T-cell (primary cell): ENCODE measurements around the gene NPAS3. TPM values are rescaled to one million over a fixed set of nuclear protein-coding genes. Genes with fewer than 3 reads are reported as not detected.

Experiments
- ATAC-seq, 4 experiments: fragments of 200-7000 bp in 3 of 4; fragments of 150-1000 bp in 1 of 4; cut with Tn5 transposase; replicated peaks in 1 of 4; 1 replicate in 3 of 4; 2 replicates in 1 of 4; pipeline ENCODE4 v1.10.0; 2021; ENCODE audit warnings: moderate library complexity in 3 of 4, mild to moderate bottlenecking in 2 of 4, moderate number of reproducible peaks in 1 of 4
- CTCF ChIA-PET, 2 donors: fragments of 300-600 bp; sonication (Branson Sonifier 250); formaldehyde crosslinking; loops; one replicate each; lab custom pipeline; 2022; ENCODE audit warnings: antibody characterized with exemption in 2 of 2; lab: Charles Lee
- POLR2A ChIA-PET, 2 donors: fragments of 300-600 bp; sonication (Branson Sonifier 250); formaldehyde crosslinking; loops; one replicate each; lab custom pipeline; 2022; ENCODE audit warnings: antibody characterized with exemption in 2 of 2; lab: Charles Lee
- DNase-seq, 35 experiments: peaks; one replicate each; pipeline versions ENCODE4 v3.0.0 to v3.0.0-alpha.2; 2013 to 2023
- H3K27ac ChIP-seq: one replicate; pipeline ENCODE4 v1.5.1; 2013; ENCODE audit warnings: low read length
- H3K27me3 ChIP-seq, 2 experiments: replicated peaks in 1 of 2; 1 replicate in 1 of 2; 2 replicates in 1 of 2; pipeline versions ENCODE4 v1.6.1 to v1.7.0; 2013; ENCODE audit warnings: low read length in 1 of 2, mixed read lengths in 1 of 2; ENCODE audit not compliant: control insufficient read depth in 2 of 2, insufficient read depth in 2 of 2; ENCODE audit errors: extremely low read depth in 1 of 2
- H3K36me3 ChIP-seq, 2 donors: 1 replicate in 1 of 2; 2 replicates in 1 of 2; pipeline versions ENCODE4 v1.6.1 to v1.7.0; 2013; ENCODE audit warnings: low read length in 1 of 2; ENCODE audit not compliant: control insufficient read depth in 2 of 2, insufficient read depth in 1 of 2; ENCODE audit errors: extremely low read depth in 1 of 2
- H3K4me1 ChIP-seq, 2 experiments: 1 replicate in 1 of 2; 2 replicates in 1 of 2; pipeline versions ENCODE4 v1.6.1 to v1.7.0; 2013; ENCODE audit warnings: low read length in 2 of 2, mixed read lengths in 1 of 2; ENCODE audit not compliant: insufficient read depth in 2 of 2, control insufficient read depth in 1 of 2; ENCODE audit errors: extremely low read depth in 1 of 2
- H3K4me3 ChIP-seq, 2 donors: 1 replicate in 1 of 2; 2 replicates in 1 of 2; pipeline versions ENCODE4 v1.5.1 to v1.7.0; 2013; ENCODE audit warnings: mild to moderate bottlenecking in 2 of 2, low read length in 1 of 2, moderate library complexity in 1 of 2; ENCODE audit not compliant: control insufficient read depth in 1 of 2; ENCODE audit errors: extremely low read depth in 1 of 2
- H3K9me3 ChIP-seq: 2 replicates; pipeline ENCODE4 v1.7.0; 2013
- H3K27ac Mint-ChIP-seq, 2 donors: one replicate each; pipeline ENCODE4 v1.8.0; 2020 to 2021; ENCODE audit warnings: mild to moderate bottlenecking in 2 of 2, mixed read lengths in 2 of 2
- H3K27me3 Mint-ChIP-seq, 2 donors: one replicate each; pipeline ENCODE4 v1.8.0; 2021 to 2022; ENCODE audit warnings: mixed read lengths in 2 of 2
- H3K36me3 Mint-ChIP-seq: one replicate; pipeline ENCODE4 v1.8.0; 2021; ENCODE audit warnings: mixed read lengths
- H3K4me1 Mint-ChIP-seq, 3 donors: one replicate each; pipeline ENCODE4 v1.8.0; 2020 to 2022; ENCODE audit warnings: mixed read lengths in 3 of 3, mild to moderate bottlenecking in 1 of 3
- H3K4me3 Mint-ChIP-seq, 3 donors: one replicate each; pipeline ENCODE4 v1.8.0; 2020 to 2022; ENCODE audit warnings: mild to moderate bottlenecking in 3 of 3, mixed read lengths in 3 of 3, moderate library complexity in 3 of 3
- H3K9me3 Mint-ChIP-seq, 3 donors: one replicate each; pipeline ENCODE4 v1.8.0; 2020 to 2022; ENCODE audit warnings: mixed read lengths in 3 of 3
- WGBS: methylation state at CpG from one replicate; pipeline ENCODE4 v1.1.5; 2013; ENCODE audit warnings: missing lambda C conversion rate; ENCODE audit not compliant: insufficient coverage; 5-methylcytosine and 5-hydroxymethylcytosine counted together
- total RNA-seq, 35 experiments: library from RNA in 6 of 35; stranded (reverse) in 6 of 35; fragments of 120-200 nt in 1 of 35; gene quantifications; one replicate each; pipeline versions ENCODE4 v1.2.1 to v1.2.4 and lab custom pipeline; 2013 to 2026

Gene NPAS3
- total RNA-seq, 5 donors from 2014 or later (not counting 1 experiment from before 2014, with no cell fraction given) = 0.10 TPM; not detected in 4

DNA sequence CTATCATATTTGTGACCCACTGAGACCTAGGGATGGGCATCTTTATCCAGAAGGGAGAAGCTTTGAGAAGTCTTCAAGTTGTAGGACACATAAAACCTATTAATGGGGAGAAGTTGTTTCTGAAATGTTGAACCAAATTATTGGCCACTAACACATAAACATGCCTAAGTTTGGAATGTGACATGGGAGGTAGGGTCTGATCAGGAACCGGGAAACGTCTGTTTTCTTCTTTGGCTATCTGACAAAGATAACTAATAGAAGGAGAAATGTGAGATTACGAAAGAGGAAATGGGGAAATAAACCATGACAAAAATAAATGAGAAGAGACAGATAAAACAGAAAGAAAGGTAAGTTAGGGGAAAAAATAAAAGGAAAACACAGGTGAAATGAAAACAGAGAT is 586.9 kb downstream of the NPAS3 start:
- H3K9me3 ChIP-seq = no peaks in the 10 kb centered on the region
- H3K27me3 Mint-ChIP-seq = peaks cover 0 to 4% of the 10 kb centered on the region in 2 donors
- DNase-seq = no peak
- no peaks in the 10 kb centered on the region for H3K4me1 ChIP-seq
- no peak overlapping the region for H3K4me3 ChIP-seq
- no peaks in the 10 kb centered on the region for H3K36me3 Mint-ChIP-seq
- H3K27me3 ChIP-seq = no peaks in the 10 kb centered on the region
- no peak for ATAC-seq
- H3K9me3 Mint-ChIP-seq = peaks cover 0 to 7% (median 0%) of the 10 kb centered on the region in 3 donors
- no peak overlapping the region for H3K27ac Mint-ChIP-seq
- no peaks in the 10 kb centered on the region for H3K36me3 ChIP-seq
- no CpG with 5 or more reads among the region's 3 CpGs for WGBS
- H3K4me1 Mint-ChIP-seq = no peaks in the 10 kb centered on the region
- CTCF ChIA-PET = no interaction called here
- POLR2A ChIA-PET = no interaction called here
- H3K4me3 Mint-ChIP-seq = no peak overlapping the region
- no peak overlapping the region for H3K27ac ChIP-seq

DNA sequence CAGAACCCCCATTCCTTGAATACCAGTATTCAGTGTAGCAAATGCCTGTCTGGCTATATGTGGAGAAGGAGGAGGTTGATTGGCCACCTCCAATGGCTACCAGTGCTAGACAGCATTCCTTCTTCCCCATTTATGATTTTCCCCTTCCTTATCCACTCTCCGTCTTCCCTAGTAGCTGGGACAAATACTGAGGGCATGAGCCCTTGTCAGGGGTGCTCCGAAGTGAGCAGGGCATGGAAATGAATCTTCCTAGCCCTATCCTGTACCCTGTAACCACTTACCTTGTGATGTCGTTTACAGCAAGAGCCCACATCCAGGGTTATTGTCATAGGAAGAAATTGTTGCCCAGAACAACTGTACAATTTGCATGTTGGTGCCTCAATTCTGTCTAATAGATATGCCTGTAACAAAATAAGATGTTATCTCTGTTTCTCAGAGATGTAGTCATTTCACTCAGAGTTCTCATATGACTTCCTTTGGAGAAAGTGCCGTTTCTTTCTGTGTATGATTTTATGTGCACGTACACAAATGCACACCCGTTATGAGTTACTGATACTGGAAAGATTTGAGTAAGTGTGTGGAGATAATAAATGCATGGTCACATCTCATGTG is 588.5 kb downstream of the NPAS3 start:
- no peaks in the 10 kb centered on the region for H3K4me1 ChIP-seq
- H3K27me3 ChIP-seq = no peaks in the 10 kb centered on the region
- H3K4me3 ChIP-seq = no peak overlapping the region
- H3K27ac ChIP-seq = no peak overlapping the region
- Mint-ChIP-seq H3K36me3 (no peaks in the 10 kb centered on the region), H3K27ac (no peak overlapping the region), H3K27me3 (peaks cover 0 to 4% of the 10 kb centered on the region in 2 donors), H3K4me3 (no peak overlapping the region), H3K9me3 (peaks cover 0 to 7% (median 0%) of the 10 kb centered on the region in 3 donors), H3K4me1 (no peaks in the 10 kb centered on the region)
- H3K36me3 ChIP-seq = no peaks in the 10 kb centered on the region
- CTCF ChIA-PET = no interaction called here
- 56% methylated on average over 4 of the region's 6 CpGs for WGBS
- H3K9me3 ChIP-seq = no peaks in the 10 kb centered on the region
- ATAC-seq = no peak
- POLR2A ChIA-PET = no interaction called here
- DNase-seq = no peak

DNA sequence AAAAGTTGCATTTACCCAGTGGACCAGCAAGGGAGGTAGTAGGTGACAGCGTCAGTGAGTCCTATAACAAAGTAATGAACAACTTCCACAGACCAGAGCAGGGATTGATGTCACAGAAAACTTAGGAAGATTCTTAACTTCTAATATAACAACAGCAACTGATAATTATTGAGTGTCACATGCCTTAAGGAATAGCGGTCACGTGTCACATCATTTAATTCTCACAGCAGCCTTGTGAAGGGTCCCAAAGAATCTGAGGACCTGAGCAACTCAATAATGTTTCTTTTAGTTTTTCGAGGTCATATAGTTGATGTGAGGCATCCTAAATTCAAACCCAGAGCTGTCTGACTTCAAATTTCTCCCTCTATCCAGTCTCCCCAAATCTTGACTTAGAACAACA is 590.0 kb downstream of the NPAS3 start:
- no peaks in the 10 kb centered on the region for H3K27me3 Mint-ChIP-seq
- H3K36me3 Mint-ChIP-seq = no peaks in the 10 kb centered on the region
- no peaks in the 10 kb centered on the region for H3K4me1 Mint-ChIP-seq
- Histone ChIP-seq H3K4me1 (no peaks in the 10 kb centered on the region), H3K27me3 (no peaks in the 10 kb centered on the region), H3K9me3 (no peaks in the 10 kb centered on the region), H3K27ac (no peak overlapping the region), H3K4me3 (no peak overlapping the region), H3K36me3 (no peaks in the 10 kb centered on the region)
- peaks cover 0 to 3% (median 0%) of the 10 kb centered on the region in 3 donors for H3K9me3 Mint-ChIP-seq
- CTCF ChIA-PET = no interaction called here
- H3K4me3 Mint-ChIP-seq = no peak overlapping the region
- POLR2A ChIA-PET = no interaction called here
- DNase-seq (no peak), ATAC-seq (no peak)
- no peak overlapping the region for H3K27ac Mint-ChIP-seq
- WGBS = no CpG with 5 or more reads among the region's 4 CpGs

DNA sequence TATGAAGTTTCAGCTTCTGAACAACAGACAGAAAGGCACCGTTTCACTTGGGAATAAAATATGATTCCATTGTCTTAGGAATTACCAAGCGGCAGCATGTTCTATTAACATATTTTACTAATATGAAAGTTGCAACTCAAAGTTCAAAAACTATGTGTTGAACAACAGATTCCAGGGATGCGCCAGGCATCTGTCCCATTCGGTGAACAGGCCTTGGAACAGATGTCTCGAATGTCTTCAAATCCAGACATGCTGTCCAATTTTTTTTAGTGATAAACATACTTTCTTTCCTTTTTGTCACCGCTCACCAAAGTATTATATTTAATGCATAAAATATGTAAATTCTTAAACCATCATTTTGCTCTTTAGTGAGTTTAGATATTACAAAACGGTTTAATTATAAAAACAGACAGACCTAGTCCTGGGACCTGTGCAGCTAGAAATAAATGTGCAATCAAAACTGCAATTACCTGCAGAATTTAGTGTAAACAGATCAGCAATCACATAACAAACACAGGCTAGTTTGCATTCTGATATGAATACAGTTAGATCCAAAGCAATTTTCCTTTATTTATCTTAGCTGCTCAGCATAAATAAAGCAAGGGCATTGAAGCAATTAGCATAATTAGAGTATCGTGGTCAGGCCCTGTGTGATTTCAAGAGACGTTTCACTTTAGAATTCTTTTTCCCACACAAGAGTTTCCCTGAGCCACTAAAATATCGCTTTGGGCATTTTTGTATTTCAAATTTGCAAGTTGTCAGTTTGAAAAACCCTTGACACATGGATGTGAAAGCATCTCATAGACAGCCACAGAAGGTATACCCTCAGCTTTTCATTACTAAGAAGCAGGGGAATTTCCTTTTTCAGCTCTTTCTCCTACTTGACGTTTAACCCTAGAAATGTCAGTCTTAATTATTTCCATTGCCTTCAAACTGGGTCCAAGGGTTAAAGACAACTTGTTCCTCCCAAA is 591.4 kb downstream of the NPAS3 start:
- no peaks in the 10 kb centered on the region for H3K9me3 ChIP-seq
- ChIA-PET CTCF (no interaction called here), POLR2A (no interaction called here)
- no peak overlapping the region for H3K4me3 Mint-ChIP-seq
- H3K9me3 Mint-ChIP-seq = no peaks in the 10 kb centered on the region
- H3K27ac ChIP-seq = no peak overlapping the region
- WGBS = no CpG with 5 or more reads among the region's 11 CpGs
- H3K36me3 Mint-ChIP-seq = no peaks in the 10 kb centered on the region
- no peak overlapping the region for H3K27ac Mint-ChIP-seq
- DNase-seq = no peak
- no peak overlapping the region for H3K4me3 ChIP-seq
- no peak for ATAC-seq
- no peaks in the 10 kb centered on the region for H3K4me1 ChIP-seq
- H3K4me1 Mint-ChIP-seq = no peaks in the 10 kb centered on the region
- H3K27me3 ChIP-seq = no peaks in the 10 kb centered on the region
- no peaks in the 10 kb centered on the region for H3K27me3 Mint-ChIP-seq
- no peaks in the 10 kb centered on the region for H3K36me3 ChIP-seq

DNA sequence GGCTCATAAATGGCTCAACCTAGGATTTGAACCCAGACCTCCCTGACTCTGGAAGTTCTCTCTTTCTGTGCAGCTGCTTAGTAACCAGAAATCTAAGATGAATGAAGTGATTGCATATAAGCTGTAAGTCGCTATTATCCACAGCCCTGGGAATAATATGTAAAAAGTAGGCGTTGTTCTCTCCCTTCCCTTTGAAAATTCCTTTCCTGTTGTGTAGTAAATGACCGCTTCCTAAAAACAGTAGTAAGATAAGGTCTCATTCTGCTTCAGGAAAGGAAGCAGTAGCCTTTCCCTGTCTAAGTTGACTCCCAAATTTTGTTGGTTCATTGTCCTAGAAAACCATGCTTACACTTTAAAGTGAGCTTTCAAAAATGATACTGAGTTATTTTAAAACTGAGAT is 593.9 kb downstream of the NPAS3 start:
- ChIA-PET POLR2A (no interaction called here), CTCF (no interaction called here)
- H3K4me1 ChIP-seq = no peaks in the 10 kb centered on the region
- no peak overlapping the region for H3K4me3 ChIP-seq
- no CpG with 5 or more reads among the region's 3 CpGs for WGBS
- no peaks in the 10 kb centered on the region for H3K36me3 Mint-ChIP-seq
- H3K36me3 ChIP-seq = no peaks in the 10 kb centered on the region
- H3K27me3 Mint-ChIP-seq = no peaks in the 10 kb centered on the region
- no peaks in the 10 kb centered on the region for H3K9me3 ChIP-seq
- H3K27ac Mint-ChIP-seq = no peak overlapping the region
- no peaks in the 10 kb centered on the region for H3K4me1 Mint-ChIP-seq
- no peak overlapping the region for H3K4me3 Mint-ChIP-seq
- H3K9me3 Mint-ChIP-seq = no peaks in the 10 kb centered on the region
- DNase-seq = no peak
- no peak for ATAC-seq
- no peak overlapping the region for H3K27ac ChIP-seq
- H3K27me3 ChIP-seq = no peaks in the 10 kb centered on the region

DNA sequence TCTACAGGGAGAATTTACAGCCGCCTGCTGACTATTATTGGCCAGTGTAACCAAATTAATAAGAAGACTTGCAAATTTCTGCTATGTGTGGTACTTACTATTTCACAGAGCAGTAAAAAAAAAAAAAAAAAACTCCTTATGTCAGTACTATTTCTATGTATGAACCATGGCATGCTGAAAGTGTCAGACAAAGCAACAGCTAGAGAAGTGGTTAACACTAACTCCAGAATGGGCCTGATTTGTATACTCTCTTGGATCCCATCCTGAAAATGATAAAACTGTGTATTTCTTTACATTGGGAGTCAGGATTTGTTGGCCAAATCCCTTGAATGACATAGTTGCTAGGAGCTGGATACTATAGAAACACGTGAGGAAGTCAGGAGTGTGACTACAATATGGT is 595.4 kb downstream of the NPAS3 start:
- Histone ChIP-seq H3K27me3 (no peaks in the 10 kb centered on the region), H3K9me3 (no peaks in the 10 kb centered on the region), H3K27ac (no peak overlapping the region), H3K36me3 (no peaks in the 10 kb centered on the region), H3K4me3 (no peak overlapping the region), H3K4me1 (no peaks in the 10 kb centered on the region)
- Mint-ChIP-seq H3K36me3 (no peaks in the 10 kb centered on the region), H3K27me3 (peaks cover 0 to 2% of the 10 kb centered on the region in 2 donors), H3K4me3 (no peak overlapping the region), H3K9me3 (no peaks in the 10 kb centered on the region), H3K27ac (no peak overlapping the region), H3K4me1 (no peaks in the 10 kb centered on the region)
- POLR2A ChIA-PET = no interaction called here
- ATAC-seq (no peak), DNase-seq (no peak)
- WGBS = no CpG with 5 or more reads among the region's 2 CpGs
- CTCF ChIA-PET = no interaction called here
